ENCODE data around the gene RAB19.
A peak's percentile ranks its signal among the peaks of the same experiment; 100 is the strongest.

RAB19 gene

GRCh38 chr7:140400381-140400780, 3.5 kb upstream of the RAB19 start (continued):
- TF ChIP-seq ZNF658 (tag by site-specific recombination; IDR thresholded peaks at IDR 0.05) = no peak
- TF ChIP-seq ZNF2 (tag by site-specific recombination; IDR thresholded peaks at IDR 0.05) = no peak
- no peak for TF ChIP-seq ZNF449 (tag by site-specific recombination; IDR thresholded peaks at IDR 0.05)
- no peak for TF ChIP-seq ZBTB8A (tag by site-specific recombination; IDR thresholded peaks at IDR 0.05)
- TF ChIP-seq ZNF416 (tag by site-specific recombination; IDR thresholded peaks at IDR 0.05) = no peak
- TF ChIP-seq ZNF747 (tag by site-specific recombination; IDR thresholded peaks at IDR 0.05) = no peak
- no peak for TF ChIP-seq ZSCAN23 (tag by site-specific recombination; IDR thresholded peaks at IDR 0.05)

GRCh38 chr7:140402178-140402835, 1.6 kb upstream of the RAB19 start:
- no peaks in the 10 kb centered on the region for H3K9me3 ChIP-seq (ENCODE audit: control insufficient read depth, insufficient read depth, low read depth, low read length)
- H3K4me1 ChIP-seq (ENCODE audit: control insufficient read depth, insufficient read depth, low read length) = peaks cover 4% of the 10 kb centered on the region
- ChIA-PET POLR2A (no interaction called here), CTCF (interaction anchor here (0.6 to 0.8 kb wide), 3 partner anchors 26 to 60 kb away, joined by 3 to 4 read pairs (median 4); no protein-coding TSS in a partner anchor)
- H3K27ac ChIP-seq (ENCODE audit: extremely low read depth, low read depth, low read length) = no peak overlapping the region
- H3K4me3 ChIP-seq (ENCODE audit: low read depth, low read length) = no peak overlapping the region
- H3K36me3 ChIP-seq (ENCODE audit: control insufficient read depth in 2 of 2, insufficient read depth in 1 of 2, low read length in 2 of 2) = no peaks in the 10 kb centered on the region
- TF ChIP-seq ZNF792 (tag by site-specific recombination; IDR thresholded peaks at IDR 0.05) (no peak), ZNF501 (tag by site-specific recombination; IDR thresholded peaks at IDR 0.05) (no peak), TSHZ1 (tag by site-specific recombination; IDR thresholded peaks at IDR 0.05; ENCODE audit: borderline replicate concordance) (no peak), ZNF398 (tag by site-specific recombination; IDR thresholded peaks at IDR 0.05) (no peak), ZNF146 (tag by site-specific recombination; IDR thresholded peaks at IDR 0.05) (no peak), GLI2 (tag by site-specific recombination; IDR thresholded peaks at IDR 0.05; ENCODE audit: borderline replicate concordance, low read depth) (no peak), SP2 (tag by site-specific recombination; IDR thresholded peaks at IDR 0.05) (no peak), ZNF24 (tag by site-specific recombination; IDR thresholded peaks at IDR 0.05) (no peak), ZNF529 (tag by site-specific recombination; IDR thresholded peaks at IDR 0.05; ENCODE audit: insufficient replicate concordance) (no peak), ZNF133 (tag by site-specific recombination; IDR thresholded peaks at IDR 0.05) (no peak), ZNF660 (tag by site-specific recombination; IDR thresholded peaks at IDR 0.05) (peak; percentile 83), ZBTB48 (tag by site-specific recombination; IDR thresholded peaks at IDR 0.05) (no peak), OSR2 (tag by site-specific recombination; IDR thresholded peaks at IDR 0.05) (peak; percentile 51; the same call in 1 of the 2 replicates), IKZF3 (tag by site-specific recombination; IDR thresholded peaks at IDR 0.05) (no peak), WT1 (tag by site-specific recombination; IDR thresholded peaks at IDR 0.05) (no peak), ZNF830 (tag by site-specific recombination; IDR thresholded peaks at IDR 0.05; ENCODE audit: low read depth) (no peak), ZNF561 (tag by site-specific recombination; IDR thresholded peaks at IDR 0.05; ENCODE audit: borderline replicate concordance) (no peak), KLF17 (tag by site-specific recombination; IDR thresholded peaks at IDR 0.05) (no peak), ZNF16 (tag by site-specific recombination; IDR thresholded peaks at IDR 0.05; ENCODE audit: low read depth) (no peak), ZFHX2 (tag by site-specific recombination; conservative IDR thresholded peaks at IDR 0.05) (peak; percentile 76), ZNF707 (tag by site-specific recombination; IDR thresholded peaks at IDR 0.05) (no peak), TRIM28 (IDR thresholded peaks at IDR 0.05; ENCODE audit: borderline replicate concordance, low read length) (no peak), ZNF768 (tag by site-specific recombination; IDR thresholded peaks at IDR 0.05) (no peak)

Measured in HEK293 (cell line).